HT-29 (cell line): ENCODE results near the gene RBM22. TPM values are rescaled to one million over a fixed set of nuclear protein-coding genes. Genes with fewer than 3 reads are reported as not detected.
A peak's percentile ranks its signal among the peaks of the same experiment; 100 is the strongest.
"Not testable (repeated sequence)": the region's sequence is repeated elsewhere in the genome, so short reads cannot be mapped to it uniquely, and the experiment has no call there.

Experiments
- DNase-seq: peaks from one replicate; pipeline ENCODE4 v3.0.0-alpha.2; 2015; ENCODE audit warnings: low spot score
- total RNA-seq: library from RNA; depleted of rRNA; stranded (reverse); fragments of >200 nt; shearing (Covaris generic); gene quantifications from 2 replicates; pipeline ENCODE4 v1.2.3, GENCODE V29; 2014; rRNA removed

RBM22 gene
- 25.0 and 28.0 TPM in 2 replicates for total RNA-seq

- peak; percentile 91 for DNase-seq
Measured at GRCh38 chr5:150700594-150701377, at the start of gene RBM22. Gene RBM22 (minus strand): TSS chr5:150701062. CDS start chr5:150700985, 77 bp downstream.

GRCh38 chr5:150750469-150750868 lies 49.6 kb upstream of the RBM22 start:
- DNase-seq, result no peak

GRCh38 chr5:150743142-150743488 lies 42.3 kb upstream of the RBM22 start:
- DNase-seq, result not testable (repeated sequence)

GRCh38 chr5:150742455-150743141 lies 41.7 kb upstream of the RBM22 start:
- not testable (repeated sequence) for DNase-seq

GRCh38 chr5:150740992-150741391 lies 40.1 kb upstream of the RBM22 start:
- DNase-seq, result no peak

- no peak for DNase-seq
Measured at GRCh38 chr5:150738862-150739261, 38.0 kb upstream of the RBM22 start.

GRCh38 chr5:150734579-150735384 lies 33.9 kb upstream of the RBM22 start:
- peak; percentile 30 for DNase-seq

- DNase-seq, result no peak
Measured at GRCh38 chr5:150731669-150732242, 30.9 kb upstream of the RBM22 start.

GRCh38 chr5:150729859-150730258 lies 29.0 kb upstream of the RBM22 start:
- no peak for DNase-seq

- DNase-seq, result no peak
Measured at GRCh38 chr5:150723845-150724244, 23.0 kb upstream of the RBM22 start.

- peak; percentile 16 for DNase-seq
Measured at GRCh38 chr5:150710165-150710564, 9.3 kb upstream of the RBM22 start.

GRCh38 chr5:150706776-150707390 lies 6.0 kb upstream of the RBM22 start:
- no peak for DNase-seq

GRCh38 chr5:150703762-150704161 lies 2.9 kb upstream of the RBM22 start:
- DNase-seq, result no peak

GRCh38 chr5:150700246-150700593 lies 642 bp downstream of the RBM22 start:
- DNase-seq, result no peak

GRCh38 chr5:150694612-150695011 lies 6.2 kb downstream of the RBM22 start:
- DNase-seq, result no peak

- no peak for DNase-seq
Measured at GRCh38 chr5:150692276-150692675, 8.6 kb downstream of the RBM22 start.

GRCh38 chr5:150690760-150691159 lies 10.1 kb downstream of the RBM22 start:
- no peak for DNase-seq

- DNase-seq, result no peak
Measured at GRCh38 chr5:150689120-150689519, 11.7 kb downstream of the RBM22 start.

GRCh38 chr5:150676578-150676977 lies 24.3 kb downstream of the RBM22 start:
- no peak for DNase-seq

- no peak for DNase-seq
Measured at GRCh38 chr5:150675069-150675468, 25.8 kb downstream of the RBM22 start.

- no peak for DNase-seq
Measured at GRCh38 chr5:150674341-150674821, 26.5 kb downstream of the RBM22 start.
